ENCODE results near the gene OGFOD1.

DNA sequence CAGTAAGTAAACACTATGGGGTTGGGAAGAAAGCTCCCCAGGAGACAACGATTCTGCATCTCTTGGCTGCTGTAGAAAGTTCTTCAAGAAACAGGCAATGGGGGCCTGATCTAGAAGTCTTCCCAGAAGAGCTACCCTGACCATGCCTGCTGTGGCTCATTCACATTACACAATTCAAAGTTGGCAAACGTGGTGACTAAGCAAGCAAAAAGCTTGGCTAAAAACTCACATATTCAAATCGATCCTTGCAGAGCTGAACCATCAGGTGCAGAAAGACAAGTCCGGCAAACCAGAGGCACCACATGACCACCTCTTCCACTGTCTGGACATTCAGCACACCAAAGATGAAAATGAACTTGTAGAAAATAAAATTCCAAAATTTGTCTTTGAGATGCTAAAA, 42.2 kb upstream of the OGFOD1 start:
- TF ChIP-seq, protein P1, sequence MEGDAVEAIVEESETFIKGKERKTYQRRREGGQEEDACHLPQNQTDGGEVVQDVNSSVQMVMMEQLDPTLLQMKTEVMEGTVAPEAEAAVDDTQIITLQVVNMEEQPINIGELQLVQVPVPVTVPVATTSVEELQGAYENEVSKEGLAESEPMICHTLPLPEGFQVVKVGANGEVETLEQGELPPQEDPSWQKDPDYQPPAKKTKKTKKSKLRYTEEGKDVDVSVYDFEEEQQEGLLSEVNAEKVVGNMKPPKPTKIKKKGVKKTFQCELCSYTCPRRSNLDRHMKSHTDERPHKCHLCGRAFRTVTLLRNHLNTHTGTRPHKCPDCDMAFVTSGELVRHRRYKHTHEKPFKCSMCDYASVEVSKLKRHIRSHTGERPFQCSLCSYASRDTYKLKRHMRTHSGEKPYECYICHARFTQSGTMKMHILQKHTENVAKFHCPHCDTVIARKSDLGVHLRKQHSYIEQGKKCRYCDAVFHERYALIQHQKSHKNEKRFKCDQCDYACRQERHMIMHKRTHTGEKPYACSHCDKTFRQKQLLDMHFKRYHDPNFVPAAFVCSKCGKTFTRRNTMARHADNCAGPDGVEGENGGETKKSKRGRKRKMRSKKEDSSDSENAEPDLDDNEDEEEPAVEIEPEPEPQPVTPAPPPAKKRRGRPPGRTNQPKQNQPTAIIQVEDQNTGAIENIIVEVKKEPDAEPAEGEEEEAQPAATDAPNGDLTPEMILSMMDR (IDR thresholded peaks at IDR 0.05; ENCODE audit: insufficient read depth, low read length, poor library complexity, severe bottlenecking) = no peak
- TF ChIP-seq EZH2phosphoT487 (conservative IDR thresholded peaks at IDR 0.05; ENCODE audit: low read length) = no peak

Data from SU-DHL-6 (cell line).